Mesendoderm (in vitro differentiated cells): ENCODE measurements around the gene NCLN.

Experiments
- DNase-seq: peaks from one replicate; pipeline ENCODE4 v3.0.0; 2013
- H2AK5ac ChIP-seq: 2 replicates; pipeline ENCODE4 v1.6.1; 2013; ENCODE audit warnings: low read length, inconsistent platforms
- H2BK120ac ChIP-seq: 2 replicates; pipeline ENCODE4 v1.6.1; 2013; ENCODE audit warnings: low read depth, mild to moderate bottlenecking, low read length, moderate library complexity, mixed read lengths
- H2BK15ac ChIP-seq: replicated peaks from 2 replicates; pipeline ENCODE4 v1.6.1; 2013; ENCODE audit warnings: low read depth, mild to moderate bottlenecking, moderate library complexity
- H2BK5ac ChIP-seq: 2 replicates; pipeline ENCODE4 v1.6.1; 2013; ENCODE audit warnings: low read length, inconsistent platforms
- H3K18ac ChIP-seq: 2 replicates; pipeline ENCODE4 v1.6.1; 2013; ENCODE audit warnings: mild to moderate bottlenecking, low read length, mixed read lengths
- H3K23ac ChIP-seq: one replicate; pipeline ENCODE4 v1.6.1; 2013; ENCODE audit warnings: low read length
- H3K27ac ChIP-seq: 2 replicates; pipeline ENCODE4 v1.5.1; 2013; ENCODE audit warnings: low read depth, mild to moderate bottlenecking, inconsistent platforms, low read length, moderate library complexity
- H3K27me3 ChIP-seq: 2 replicates; pipeline ENCODE4 v1.6.1; 2013; ENCODE audit warnings: low read length, control low read depth, mild to moderate bottlenecking, inconsistent platforms; ENCODE audit not compliant: insufficient read depth, poor library complexity
- H3K36me3 ChIP-seq: 2 replicates; pipeline ENCODE4 v1.6.1; 2013; ENCODE audit warnings: low read length, inconsistent platforms; ENCODE audit not compliant: control insufficient read depth, insufficient read depth
- H3K4ac ChIP-seq: one replicate; pipeline ENCODE4 v1.6.1; 2013; ENCODE audit warnings: low read depth, mild to moderate bottlenecking, low read length, moderate library complexity
- H3K4me1 ChIP-seq: 2 replicates; pipeline ENCODE4 v1.6.1; 2013; ENCODE audit warnings: low read depth, low read length, inconsistent platforms; ENCODE audit not compliant: control insufficient read depth
- H3K4me2 ChIP-seq: 2 replicates; pipeline ENCODE4 v1.6.1; 2013; ENCODE audit warnings: low read length
- H3K4me3 ChIP-seq: 2 replicates; pipeline ENCODE4 v1.5.1; 2013; ENCODE audit warnings: mild to moderate bottlenecking, low read length
- H3K56ac ChIP-seq: one replicate; pipeline ENCODE4 v1.6.1; 2013; ENCODE audit warnings: low read length
- H3K79me1 ChIP-seq: 2 replicates; pipeline ENCODE4 v1.6.1; 2013; ENCODE audit warnings: low read length, inconsistent platforms
- H3K79me2 ChIP-seq: 2 replicates; pipeline ENCODE4 v1.6.1; 2013; ENCODE audit warnings: mild to moderate bottlenecking, low read length; ENCODE audit not compliant: control insufficient read depth, insufficient read depth
- H3K9ac ChIP-seq: 2 replicates; pipeline ENCODE4 v1.6.1; 2013; ENCODE audit warnings: low read length, inconsistent platforms
- H4K5ac ChIP-seq: one replicate; pipeline ENCODE4 v1.6.1; 2013; ENCODE audit warnings: low read length
- H4K8ac ChIP-seq: one replicate; pipeline ENCODE4 v1.6.1; 2013; ENCODE audit warnings: low read depth, mild to moderate bottlenecking, control low read depth, low read length, moderate library complexity
- WGBS: extraction: QIAGEN DNeasy Blood & Tissue Kit; methylation state at CpG from one replicate; pipeline ENCODE4 v1.1.7; 2013; ENCODE audit warnings: low lambda C conversion rate, missing lambda C conversion rate; ENCODE audit not compliant: insufficient coverage; ENCODE audit errors: extremely low coverage; 5-methylcytosine and 5-hydroxymethylcytosine counted together

NCLN gene

DNA sequence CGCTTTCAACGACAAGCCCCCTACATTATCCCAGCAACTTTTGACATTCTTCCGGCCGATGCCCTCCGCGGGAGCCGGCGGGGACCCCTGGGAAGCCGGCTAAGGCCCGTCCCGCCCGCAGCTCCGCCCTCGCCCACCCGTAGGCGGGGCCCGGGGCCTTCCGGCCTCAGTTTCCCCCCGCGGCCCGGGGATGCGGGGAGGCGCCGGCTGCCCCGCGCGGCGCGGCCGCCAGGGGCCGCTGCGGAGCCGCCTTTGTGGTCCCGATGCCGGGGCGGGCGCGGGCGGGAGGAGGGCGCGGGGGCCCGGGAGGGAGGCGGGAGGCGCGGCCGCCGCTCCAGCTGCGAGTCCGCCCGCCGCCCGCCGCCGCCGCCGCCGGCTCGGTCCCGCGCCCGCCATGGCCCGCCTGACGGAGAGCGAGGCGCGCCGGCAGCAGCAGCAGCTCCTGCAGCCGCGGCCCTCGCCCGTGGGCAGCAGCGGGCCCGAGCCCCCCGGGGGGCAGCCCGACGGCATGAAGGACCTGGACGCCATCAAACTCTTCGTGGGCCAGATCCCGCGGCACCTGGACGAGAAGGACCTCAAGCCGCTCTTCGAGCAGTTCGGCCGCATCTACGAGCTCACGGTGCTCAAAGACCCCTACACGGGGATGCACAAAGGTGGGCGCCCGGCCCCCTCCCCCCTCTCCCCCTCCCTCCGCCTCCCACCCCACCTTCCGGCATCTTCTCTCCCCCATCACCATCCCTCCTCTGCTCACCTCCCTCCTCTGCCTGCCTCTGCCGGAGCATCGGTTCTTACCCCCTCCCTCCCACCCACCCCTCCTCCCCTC is 38.8 kb downstream of the NCLN start, which contains the start of gene CELF5:
Gene CELF5, plus strand, starts transcription at position 316 of the 823 bp plus-strand sequence. Its CDS starts 79 bp downstream, at position 395.
- no peaks in the 10 kb centered on the region for H3K79me1 ChIP-seq
- H3K4me1 ChIP-seq, result no peaks in the 10 kb centered on the region
- H3K79me2 ChIP-seq, result no peaks in the 10 kb centered on the region
- no peak within 1 kb of the TSS for H4K5ac ChIP-seq
- WGBS, result no CpG with 5 or more reads among the region's 94 CpGs
- no peak within 1 kb of the TSS for H3K18ac ChIP-seq
- peak; percentile 44 for DNase-seq
- no peak within 1 kb of the TSS for H3K4me3 ChIP-seq
- H2AK5ac ChIP-seq, result no peak within 1 kb of the TSS
- H3K9ac ChIP-seq, result no peak within 1 kb of the TSS
- H3K4me2 ChIP-seq, result peak within 1 kb of the TSS; percentile 3
- H3K56ac ChIP-seq, result peak within 1 kb of the TSS; percentile 44
- H3K36me3 ChIP-seq, result no peaks in the 10 kb centered on the region
- no peak within 1 kb of the TSS for H2BK5ac ChIP-seq
- H2BK120ac ChIP-seq, result no peak within 1 kb of the TSS
- no peak within 1 kb of the TSS for H3K23ac ChIP-seq
- no peak within 1 kb of the TSS for H2BK15ac ChIP-seq
- peaks cover 2% of the 10 kb centered on the region for H3K27me3 ChIP-seq
- no peak within 1 kb of the TSS for H4K8ac ChIP-seq
- H3K4ac ChIP-seq, result no peak within 1 kb of the TSS
- no peak within 1 kb of the TSS for H3K27ac ChIP-seq

GRCh38 chr19:3225169-3225485 is 39.4 kb downstream of the NCLN start:
- no peak overlapping the region for H3K4me3 ChIP-seq
- H3K56ac ChIP-seq, result no peak overlapping the region
- H3K4me2 ChIP-seq, result no peak overlapping the region
- no peak overlapping the region for H3K4ac ChIP-seq
- no peak overlapping the region for H3K9ac ChIP-seq
- H3K79me2 ChIP-seq, result no peaks in the 10 kb centered on the region
- no peak overlapping the region for H2BK15ac ChIP-seq
- no peak overlapping the region for H3K18ac ChIP-seq
- H3K4me1 ChIP-seq, result no peaks in the 10 kb centered on the region
- H3K27me3 ChIP-seq, result peaks cover 2% of the 10 kb centered on the region
- no peaks in the 10 kb centered on the region for H3K36me3 ChIP-seq
- H2BK120ac ChIP-seq, result no peak overlapping the region
- no CpG with 5 or more reads among the region's 9 CpGs for WGBS
- no peak for DNase-seq
- H3K79me1 ChIP-seq, result no peaks in the 10 kb centered on the region
- no peak overlapping the region for H2BK5ac ChIP-seq
- H3K27ac ChIP-seq, result no peak overlapping the region
- no peak overlapping the region for H2AK5ac ChIP-seq
- no peak overlapping the region for H4K8ac ChIP-seq
- no peak overlapping the region for H4K5ac ChIP-seq
- no peak overlapping the region for H3K23ac ChIP-seq

DNA sequence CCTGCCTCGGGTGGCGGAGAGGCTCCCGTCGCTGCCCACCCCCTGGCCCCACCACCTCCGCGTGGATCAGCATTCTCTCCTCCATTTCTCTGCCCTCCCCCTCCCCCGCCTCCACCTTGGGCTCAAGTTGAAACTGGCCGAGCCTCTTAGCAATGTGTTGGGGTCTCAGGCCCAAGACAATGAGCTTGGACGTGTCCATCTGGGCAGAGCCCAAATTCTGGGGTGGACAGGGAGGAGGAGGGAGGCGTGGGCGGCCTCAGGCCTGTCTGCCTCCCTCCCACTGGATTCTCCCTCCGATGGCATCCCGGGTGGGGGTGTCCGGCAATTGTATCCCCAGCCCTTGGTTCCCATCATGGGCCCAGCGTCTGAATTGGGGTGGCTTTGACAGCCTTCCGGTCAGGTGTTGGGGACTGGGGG is 40.0 kb downstream of the NCLN start:
- Histone ChIP-seq H3K56ac (no peak overlapping the region), H2BK120ac (no peak overlapping the region), H3K9ac (no peak overlapping the region), H2BK5ac (no peak overlapping the region), H2BK15ac (no peak overlapping the region), H3K4me3 (no peak overlapping the region), H3K23ac (no peak overlapping the region), H3K79me2 (no peaks in the 10 kb centered on the region), H3K27ac (no peak overlapping the region), H3K79me1 (no peaks in the 10 kb centered on the region), H2AK5ac (no peak overlapping the region), H3K36me3 (no peaks in the 10 kb centered on the region), H4K5ac (no peak overlapping the region), H3K4ac (no peak overlapping the region), H3K18ac (no peak overlapping the region), H3K4me1 (no peaks in the 10 kb centered on the region), H4K8ac (no peak overlapping the region), H3K27me3 (peaks cover 2% of the 10 kb centered on the region), H3K4me2 (no peak overlapping the region)
- no CpG with 5 or more reads among the region's 16 CpGs for WGBS
- peak; percentile 21 for DNase-seq

DNA sequence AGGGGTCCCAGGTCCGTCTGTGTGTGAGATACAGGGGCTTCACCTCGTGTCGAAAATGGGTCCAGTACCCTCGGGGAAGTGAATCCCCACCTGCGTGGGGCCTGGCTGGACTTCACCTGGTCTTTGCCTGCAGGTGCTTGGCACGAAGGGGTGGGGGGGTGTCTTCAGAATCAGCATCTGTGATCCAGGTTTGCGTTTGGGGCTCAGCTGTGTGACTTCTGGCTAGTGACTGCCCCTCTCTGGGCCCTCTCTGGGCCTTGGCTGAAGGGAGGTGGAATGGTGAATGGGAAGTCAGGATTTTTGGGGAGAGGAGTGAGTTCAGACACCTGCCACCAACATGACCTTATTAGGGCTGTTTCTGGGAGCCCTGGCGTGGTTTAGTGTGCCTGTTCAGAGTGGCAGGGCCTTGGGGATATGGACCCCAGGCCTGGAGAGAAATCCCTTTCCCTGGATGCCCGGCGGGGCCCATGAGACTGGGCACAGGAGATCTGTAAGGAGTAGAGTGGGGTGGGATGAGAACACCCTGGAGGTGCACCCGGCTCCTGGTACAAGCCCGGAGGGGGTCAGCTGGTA is 41.4 kb downstream of the NCLN start:
- no peak overlapping the region for H2BK120ac ChIP-seq
- H4K8ac ChIP-seq, result no peak overlapping the region
- no CpG with 5 or more reads among the region's 12 CpGs for WGBS
- no peak overlapping the region for H3K4ac ChIP-seq
- H2BK15ac ChIP-seq, result no peak overlapping the region
- no peak overlapping the region for H4K5ac ChIP-seq
- no peak for DNase-seq
- no peak overlapping the region for H3K9ac ChIP-seq
- no peaks in the 10 kb centered on the region for H3K79me1 ChIP-seq
- H3K4me1 ChIP-seq, result no peaks in the 10 kb centered on the region
- H3K27me3 ChIP-seq, result peaks cover 2% of the 10 kb centered on the region
- no peak overlapping the region for H3K27ac ChIP-seq
- no peak overlapping the region for H3K4me2 ChIP-seq
- H3K36me3 ChIP-seq, result no peaks in the 10 kb centered on the region
- H3K79me2 ChIP-seq, result no peaks in the 10 kb centered on the region
- no peak overlapping the region for H3K18ac ChIP-seq
- H3K4me3 ChIP-seq, result no peak overlapping the region
- no peak overlapping the region for H2BK5ac ChIP-seq
- H3K56ac ChIP-seq, result no peak overlapping the region
- no peak overlapping the region for H2AK5ac ChIP-seq
- no peak overlapping the region for H3K23ac ChIP-seq

GRCh38 chr19:3229346-3229743 is 43.6 kb downstream of the NCLN start:
- Histone ChIP-seq H2AK5ac (no peak overlapping the region), H3K79me1 (no peaks in the 10 kb centered on the region), H3K9ac (no peak overlapping the region), H2BK5ac (no peak overlapping the region), H3K36me3 (no peaks in the 10 kb centered on the region), H3K18ac (no peak overlapping the region), H3K4me3 (no peak overlapping the region), H2BK120ac (no peak overlapping the region), H3K4me2 (no peak overlapping the region), H4K8ac (no peak overlapping the region), H3K56ac (no peak overlapping the region), H2BK15ac (no peak overlapping the region), H3K4me1 (no peaks in the 10 kb centered on the region), H3K79me2 (no peaks in the 10 kb centered on the region), H3K4ac (no peak overlapping the region), H4K5ac (no peak overlapping the region), H3K23ac (no peak overlapping the region), H3K27ac (no peak overlapping the region), H3K27me3 (peaks cover 2% of the 10 kb centered on the region)
- WGBS, result no CpG with 5 or more reads among the region's 9 CpGs
- DNase-seq, result no peak
